PC-9 (cell line): ENCODE measurements around the gene UBTD1. TPM values are rescaled to one million over a fixed set of nuclear protein-coding genes. Genes with fewer than 3 reads are reported as not detected.

Experiments
- BruUV-seq: library from RNA; stranded (reverse); fragments of 400-500 nt; replicated peaks from 2 replicates; lab custom pipeline; 2021; lab: Mats Ljungman, UMichigan
- CTCF ChIA-PET: fragments of 300-600 bp; sonication (Branson Sonifier 250); formaldehyde crosslinking; loops from one replicate; lab custom pipeline; 2022; ENCODE audit warnings: antibody characterized with exemption; lab: Charles Lee
- POLR2A ChIA-PET: fragments of 300-600 bp; sonication (Branson Sonifier 250); formaldehyde crosslinking; loops from one replicate; lab custom pipeline; 2022; ENCODE audit warnings: antibody characterized with exemption; ENCODE audit not compliant: unreplicated experiment; lab: Charles Lee
- DNase-seq, 2 experiments: peaks; one replicate each; pipeline versions ENCODE4 v3.0.0 to v3.0.0-alpha.2; 2015 to 2022; ENCODE audit warnings: mixed read lengths in 1 of 2
- H2AFZ ChIP-seq: fragments of 200-600 bp; sonication (generic); 2 replicates; pipeline ENCODE4 v1.8.1; 2017; ENCODE audit warnings: antibody characterized with exemption
- H3F3A ChIP-seq: fragments of 200-600 bp; sonication (generic); 2 replicates; pipeline ENCODE4 v1.8.1; 2017; ENCODE audit warnings: antibody characterized with exemption, mild to moderate bottlenecking, low read depth; ENCODE audit not compliant: insufficient read depth
- H3K27ac ChIP-seq: fragments of 200-600 bp; sonication (generic); 2 replicates; pipeline ENCODE4 v1.6.1; 2016; ENCODE audit warnings: mixed run types
- H3K27me3 ChIP-seq: fragments of 200-600 bp; sonication (generic); 2 replicates; pipeline ENCODE4 v1.6.1; 2016; ENCODE audit warnings: low read depth, mixed run types; ENCODE audit not compliant: insufficient read depth
- H3K36me3 ChIP-seq: fragments of 200-600 bp; sonication (generic); 2 replicates; pipeline ENCODE4 v1.6.1; 2016; ENCODE audit warnings: low read depth, mixed run types
- H3K4me1 ChIP-seq: fragments of 200-600 bp; sonication (generic); replicated peaks from 2 replicates; pipeline ENCODE4 v1.6.1; 2016; ENCODE audit warnings: mixed run types; ENCODE audit not compliant: insufficient read depth
- H3K4me2 ChIP-seq: fragments of 200-600 bp; sonication (generic); 2 replicates; pipeline ENCODE4 v1.6.1; 2017; ENCODE audit warnings: mixed run types
- H3K4me3 ChIP-seq: fragments of 200-600 bp; sonication (generic); 2 replicates; pipeline ENCODE4 v1.6.1; 2016; ENCODE audit warnings: mixed run types
- H3K79me2 ChIP-seq: fragments of 200-600 bp; sonication (generic); 2 replicates; pipeline ENCODE4 v1.6.1; 2017; ENCODE audit warnings: low read depth, mixed run types
- H3K9me2 ChIP-seq: fragments of 200-600 bp; sonication (generic); 2 replicates; pipeline ENCODE4 v1.8.1; 2017; ENCODE audit warnings: mild to moderate bottlenecking; ENCODE audit not compliant: insufficient read depth
- H3K9me3 ChIP-seq: fragments of 200-600 bp; sonication (generic); 2 replicates; pipeline ENCODE4 v1.8.1; 2016; ENCODE audit warnings: low read depth; ENCODE audit not compliant: insufficient read depth
- H4K20me1 ChIP-seq: fragments of 200-600 bp; sonication (generic); 2 replicates; pipeline ENCODE4 v1.8.1; 2017; ENCODE audit not compliant: insufficient read depth
- CTCF ChIP-seq: fragments of 200-600 bp; sonication (generic); conservative IDR thresholded peaks from 2 replicates; pipeline ENCODE4 v1.6.1; 2017; ENCODE audit warnings: mixed run types, antibody characterized with exemption, mild to moderate bottlenecking, moderate library complexity
- EZH2 ChIP-seq: fragments of 200-600 bp; sonication (generic); IDR thresholded peaks from 2 replicates; pipeline ENCODE4 v1.8.0; 2017; ENCODE audit warnings: antibody characterized with exemption, low read depth
- intact Hi-C: fragments of 100-400 bp; cut with micrococcal nuclease; formaldehyde crosslinking; loops from one replicate; pipeline ENCODE4 v1.10.0; 2022; ENCODE audit not compliant: unreplicated experiment
- total RNA-seq: library from RNA; stranded (reverse); gene quantifications from 2 replicates; pipeline ENCODE4 v1.2.3, GENCODE V29; 2021

The UBTD1 gene
- total RNA-seq, 1 experiment from 2014 or later, result 17.1 TPM

GRCh38 chr10:97452352-97452751, 46.4 kb upstream of the UBTD1 start:
- DNase-seq, result no peak
- H3K79me2 ChIP-seq, result peaks cover 27% of the 10 kb centered on the region
- peaks cover 7% of the 10 kb centered on the region; the same call in 1 of the 2 replicates for H3F3A ChIP-seq
- BruUV-seq, result no TSS peak
- H3K36me3 ChIP-seq, result no peaks in the 10 kb centered on the region
- H3K4me3 ChIP-seq, result no peak overlapping the region
- POLR2A ChIA-PET, result no interaction called here
- no peak overlapping the region for H3K27ac ChIP-seq
- H3K9me2 ChIP-seq, result no peaks in the 10 kb centered on the region
- no peaks in the 10 kb centered on the region for H3K27me3 ChIP-seq
- TF ChIP-seq CTCF (no peak), EZH2 (no peak)
- intact Hi-C loops, result no loop called here
- CTCF ChIA-PET, result no interaction called here
- H3K4me2 ChIP-seq, result no peak overlapping the region
- H2AFZ ChIP-seq, result no peak overlapping the region
- no peaks in the 10 kb centered on the region for H4K20me1 ChIP-seq
- H3K9me3 ChIP-seq, result no peaks in the 10 kb centered on the region
- H3K4me1 ChIP-seq, result peaks cover 16% of the 10 kb centered on the region; the same call in 1 of the 2 replicates

- Histone ChIP-seq H2AFZ (no peak overlapping the region), H3F3A (peaks cover 3% of the 10 kb centered on the region; the same call in 1 of the 2 replicates), H3K9me3 (no peaks in the 10 kb centered on the region), H4K20me1 (no peaks in the 10 kb centered on the region), H3K27ac (no peak overlapping the region), H3K4me2 (no peak overlapping the region), H3K9me2 (no peaks in the 10 kb centered on the region), H3K4me1 (no peaks in the 10 kb centered on the region), H3K79me2 (peaks cover 10% of the 10 kb centered on the region), H3K4me3 (no peak overlapping the region), H3K36me3 (no peaks in the 10 kb centered on the region), H3K27me3 (no peaks in the 10 kb centered on the region)
- DNase-seq, result no peak
- TF ChIP-seq EZH2 (no peak), CTCF (no peak)
- ChIA-PET POLR2A (interaction anchor here (0.6 kb wide), 1 partner anchor 18 kb away, joined by 13 read pairs; no protein-coding TSS in a partner anchor), CTCF (no interaction called here)
- no TSS peak for BruUV-seq
- intact Hi-C loops, result no loop called here
These were observed 44.2 kb upstream of the UBTD1 start for GRCh38 chr10:97454330-97455036.

- Histone ChIP-seq H4K20me1 (no peaks in the 10 kb centered on the region), H3K4me2 (no peak overlapping the region), H3K27me3 (no peaks in the 10 kb centered on the region), H3K36me3 (no peaks in the 10 kb centered on the region), H3K9me2 (no peaks in the 10 kb centered on the region), H3K4me3 (no peak overlapping the region), H3K79me2 (no peaks in the 10 kb centered on the region), H3K4me1 (no peaks in the 10 kb centered on the region), H3K27ac (no peak overlapping the region), H2AFZ (no peak overlapping the region), H3K9me3 (no peaks in the 10 kb centered on the region), H3F3A (peaks cover 3% of the 10 kb centered on the region; the same call in 1 of the 2 replicates)
- TF ChIP-seq EZH2 (no peak), CTCF (no peak)
- intact Hi-C loops, result no loop called here
- no peak for DNase-seq
- no TSS peak for BruUV-seq
- ChIA-PET POLR2A (no interaction called here), CTCF (interaction anchor here (0.6 kb wide), 1 partner anchor 103 kb away, joined by 3 read pairs; no protein-coding TSS in a partner anchor)
These were observed 42.6 kb upstream of the UBTD1 start for GRCh38 chr10:97456034-97456685.
